Esophagus muscularis mucosa (tissue), 4 donors: ENCODE measurements around the gene IL17F. TPM values are rescaled to one million over a fixed set of nuclear protein-coding genes. Genes with fewer than 3 reads are reported as not detected.
"Not testable (repeated sequence)": the region's sequence is repeated elsewhere in the genome, so short reads cannot be mapped to it uniquely, and the experiment has no call there.

Experiments
- DNase-seq: peaks from one replicate; pipeline ENCODE4 v3.0.0-alpha.2; 2017; ENCODE audit errors: extremely low spot score
- H3K27ac ChIP-seq, 4 donors: fragments of 200-600 bp; sonication (generic); replicated peaks in 1 of 4; 1 replicate in 3 of 4; 2 replicates in 1 of 4; pipeline ENCODE4 v1.5.1; 2016 to 2019; ENCODE audit warnings: mild to moderate bottlenecking in 1 of 4
- H3K27me3 ChIP-seq, 4 donors: fragments of 200-600 bp; sonication (generic); one replicate each; pipeline versions ENCODE4 v1.5.1 to v1.6.0; 2016 to 2019
- H3K36me3 ChIP-seq, 4 donors: fragments of 200-600 bp; sonication (generic); one replicate each; pipeline ENCODE4 v1.5.1; 2016 to 2019
- H3K4me1 ChIP-seq, 4 donors: fragments of 200-600 bp; sonication (generic); one replicate each; pipeline ENCODE4 v1.5.1; 2016 to 2019
- H3K4me3 ChIP-seq, 4 donors: fragments of 200-600 bp; sonication (generic); 1 replicate in 2 of 4; 2 replicates in 2 of 4; pipeline ENCODE4 v1.5.1; 2016 to 2019; ENCODE audit warnings: mild to moderate bottlenecking in 4 of 4, moderate library complexity in 1 of 4
- H3K9me3 ChIP-seq, 4 donors: fragments of 200-600 bp; sonication (generic); 1 replicate in 3 of 4; 2 replicates in 1 of 4; pipeline ENCODE4 v1.5.1; 2016 to 2019
- EP300 ChIP-seq: sonication (generic); formaldehyde crosslinking; IDR thresholded peaks from one replicate; pipeline ENCODE4 v1.6.1; 2017; ENCODE audit warnings: antibody characterized with exemption
- POLR2A ChIP-seq: fragments of 450-650 bp; IDR thresholded peaks from one replicate; pipeline ENCODE4 v1.6.1; 2017; ENCODE audit warnings: antibody characterized with exemption, moderate library complexity, mild to moderate bottlenecking, low read depth
- POLR2AphosphoS5 ChIP-seq, 2 donors: sonication (generic); formaldehyde crosslinking; IDR thresholded peaks; one replicate each; pipeline ENCODE4 v1.6.1; 2017; ENCODE audit warnings: antibody characterized with exemption in 2 of 2
- WGBS: methylation state at CpG from one replicate; pipeline ENCODE4 v1.1.5; 2018; 5-methylcytosine and 5-hydroxymethylcytosine counted together
- intact Hi-C: fragments of 100-400 bp; cut with DNase I; formaldehyde crosslinking; loops from one replicate; pipeline ENCODE4 v1.15.1; 2023
- total RNA-seq, 4 donors: library from RNA; depleted of rRNA; stranded (reverse); fragments of >200 nt; gene quantifications; one replicate each; pipeline versions ENCODE4 v1.1.0 to v1.2.1, GENCODE V29; 2016
- TF ChIP-seq, protein P1 (sequence below), 3 experiments: fragments of 200-600 bp in 2 of 3; fragments of 450-650 bp in 1 of 3; sonication (generic) in 2 of 3; IDR thresholded peaks; one replicate each; pipeline ENCODE4 v1.5.1; 2017 to 2019; ENCODE audit warnings: antibody characterized with exemption in 3 of 3, mild to moderate bottlenecking in 2 of 3, moderate library complexity in 1 of 3

The IL17F gene
- total RNA-seq, 4 donors from 2014 or later: not detected

DNA sequence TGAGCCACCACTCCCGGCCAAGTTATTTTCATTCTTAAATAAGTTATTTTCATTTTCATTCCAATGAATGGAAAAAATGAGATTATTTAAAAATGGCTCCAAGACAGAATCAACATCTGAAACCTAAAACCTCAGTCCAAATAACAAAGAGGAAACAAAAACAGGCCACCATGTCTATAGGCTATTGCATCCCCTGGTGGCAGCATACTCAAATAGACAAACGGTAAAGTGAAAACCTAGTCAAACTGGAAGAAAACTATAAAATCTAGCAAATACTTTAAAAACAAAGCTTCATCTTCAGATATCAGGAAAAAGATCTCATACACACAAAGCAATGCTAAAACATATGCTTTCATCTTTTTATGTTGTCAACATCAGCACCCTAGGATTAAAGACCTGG lies 37.2 kb downstream of the IL17F start:
- WGBS: 95% methylated on average over 2 of the region's 2 CpGs
- Histone ChIP-seq H3K4me1 (no peaks in the 10 kb centered on the region), H3K27me3 (no peaks in the 10 kb centered on the region), H3K4me3 (no peak overlapping the region), H3K36me3 (no peaks in the 10 kb centered on the region), H3K9me3 (peaks cover 0 to 3% (median 0%) of the 10 kb centered on the region in 4 donors), H3K27ac (no peak overlapping the region)
- DNase-seq: no peak
- intact Hi-C loops: no loop called here
- TF ChIP-seq, protein P1, sequence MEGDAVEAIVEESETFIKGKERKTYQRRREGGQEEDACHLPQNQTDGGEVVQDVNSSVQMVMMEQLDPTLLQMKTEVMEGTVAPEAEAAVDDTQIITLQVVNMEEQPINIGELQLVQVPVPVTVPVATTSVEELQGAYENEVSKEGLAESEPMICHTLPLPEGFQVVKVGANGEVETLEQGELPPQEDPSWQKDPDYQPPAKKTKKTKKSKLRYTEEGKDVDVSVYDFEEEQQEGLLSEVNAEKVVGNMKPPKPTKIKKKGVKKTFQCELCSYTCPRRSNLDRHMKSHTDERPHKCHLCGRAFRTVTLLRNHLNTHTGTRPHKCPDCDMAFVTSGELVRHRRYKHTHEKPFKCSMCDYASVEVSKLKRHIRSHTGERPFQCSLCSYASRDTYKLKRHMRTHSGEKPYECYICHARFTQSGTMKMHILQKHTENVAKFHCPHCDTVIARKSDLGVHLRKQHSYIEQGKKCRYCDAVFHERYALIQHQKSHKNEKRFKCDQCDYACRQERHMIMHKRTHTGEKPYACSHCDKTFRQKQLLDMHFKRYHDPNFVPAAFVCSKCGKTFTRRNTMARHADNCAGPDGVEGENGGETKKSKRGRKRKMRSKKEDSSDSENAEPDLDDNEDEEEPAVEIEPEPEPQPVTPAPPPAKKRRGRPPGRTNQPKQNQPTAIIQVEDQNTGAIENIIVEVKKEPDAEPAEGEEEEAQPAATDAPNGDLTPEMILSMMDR (IDR thresholded peaks at IDR 0.05): no peak
- TF ChIP-seq POLR2A: no peak
- no peak for TF ChIP-seq POLR2AphosphoS5 (IDR thresholded peaks at IDR 0.05)
- TF ChIP-seq EP300: no peak

DNA sequence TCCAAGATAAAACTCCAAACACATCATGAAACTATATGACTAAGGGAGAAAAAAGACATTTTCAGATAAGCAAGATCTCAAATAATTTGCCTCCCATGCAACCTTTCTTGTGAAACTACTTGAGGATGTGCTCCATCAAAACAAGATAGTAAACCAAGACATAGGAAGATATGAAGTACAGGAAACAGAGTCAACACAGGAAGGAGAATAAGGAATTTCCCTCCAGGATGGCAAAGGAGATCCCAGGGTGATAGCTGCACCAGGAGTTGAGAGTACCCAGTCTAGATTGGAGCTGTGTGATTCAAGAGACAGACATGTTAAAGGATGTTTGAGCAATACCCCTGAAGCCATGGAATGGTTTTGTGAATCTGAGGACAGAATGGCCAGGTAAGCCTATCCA lies 42.8 kb downstream of the IL17F start:
- intact Hi-C loops: no loop called here

DNA sequence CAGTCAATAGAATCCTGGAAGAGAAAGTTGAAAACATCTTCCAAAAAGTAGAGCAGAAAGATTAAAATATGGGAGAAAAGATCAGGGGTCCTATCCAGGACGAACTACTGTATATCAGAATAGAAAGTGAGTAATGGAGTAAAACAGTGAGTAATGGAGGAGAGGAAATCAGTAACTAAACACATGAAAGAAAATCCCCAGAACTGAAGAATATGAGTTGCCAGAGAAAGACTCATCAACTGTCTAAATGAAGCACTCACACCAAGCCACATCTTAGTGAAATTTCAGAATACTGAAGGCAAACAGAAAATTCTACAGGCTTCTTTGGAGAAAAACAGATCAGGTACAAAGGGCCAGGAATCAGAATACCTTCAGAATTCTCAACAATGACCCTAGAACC lies 43.3 kb downstream of the IL17F start:
- H3K9me3 ChIP-seq: peaks cover 0 to 10% (median 4%) of the 10 kb centered on the region in 4 donors
- H3K4me3 ChIP-seq: no peak overlapping the region
- whole genome bisulfite sequencing: 67% methylated on average over 1 of the region's 1 CpG
- TF ChIP-seq, protein P1 (IDR thresholded peaks at IDR 0.05): no peak
- TF ChIP-seq POLR2A (no peak), POLR2AphosphoS5 (IDR thresholded peaks at IDR 0.05) (no peak), EP300 (no peak)
- H3K27ac ChIP-seq: no peak overlapping the region
- H3K4me1 ChIP-seq: no peaks in the 10 kb centered on the region
- intact Hi-C loops: no loop called here
- DNase-seq: no peak
- no peaks in the 10 kb centered on the region for H3K27me3 ChIP-seq
- no peaks in the 10 kb centered on the region for H3K36me3 ChIP-seq

More for the DNA sequence above, 42.8 kb downstream of the IL17F start:
- Histone ChIP-seq H3K27me3 (no peaks in the 10 kb centered on the region), H3K9me3 (peaks cover 0 to 10% (median 4%) of the 10 kb centered on the region in 4 donors), H3K27ac (no peak overlapping the region), H3K36me3 (no peaks in the 10 kb centered on the region), H3K4me3 (no peak overlapping the region), H3K4me1 (no peaks in the 10 kb centered on the region)
- TF ChIP-seq, protein P1 (IDR thresholded peaks at IDR 0.05): no peak
- no peak for TF ChIP-seq EP300
- no peak for TF ChIP-seq POLR2A
- TF ChIP-seq POLR2AphosphoS5 (IDR thresholded peaks at IDR 0.05): no peak
- DNase-seq: no peak

DNA sequence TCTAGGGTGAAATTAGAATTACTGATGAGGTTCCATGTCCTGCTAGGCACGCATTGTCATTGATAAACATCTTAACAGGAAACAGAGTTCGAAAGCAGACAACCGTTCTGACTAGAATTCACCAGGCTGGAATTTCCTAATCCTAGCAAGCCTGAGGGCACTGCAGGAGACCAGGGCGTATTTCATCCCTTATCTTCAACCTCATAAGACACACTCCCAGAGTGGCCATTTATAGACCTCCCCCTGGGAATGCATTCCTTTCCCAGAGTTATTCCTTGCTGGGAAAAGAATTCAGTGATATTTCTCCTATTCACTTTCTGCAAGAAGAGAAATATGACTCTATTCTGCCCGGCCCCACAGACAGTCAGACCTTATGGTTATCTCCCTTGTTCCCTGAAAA lies 44.2 kb downstream of the IL17F start:
- H3K4me1 ChIP-seq, H3K36me3 ChIP-seq, H3K27ac ChIP-seq, H3K27me3 ChIP-seq, DNase-seq, H3K4me3 ChIP-seq, intact Hi-C loops: not testable (repeated sequence)
- 60% methylated on average over 5 of the region's 5 CpGs for WGBS
- H3K9me3 ChIP-seq: peaks cover 0 to 10% (median 4%) of the 10 kb centered on the region in 4 donors

DNA sequence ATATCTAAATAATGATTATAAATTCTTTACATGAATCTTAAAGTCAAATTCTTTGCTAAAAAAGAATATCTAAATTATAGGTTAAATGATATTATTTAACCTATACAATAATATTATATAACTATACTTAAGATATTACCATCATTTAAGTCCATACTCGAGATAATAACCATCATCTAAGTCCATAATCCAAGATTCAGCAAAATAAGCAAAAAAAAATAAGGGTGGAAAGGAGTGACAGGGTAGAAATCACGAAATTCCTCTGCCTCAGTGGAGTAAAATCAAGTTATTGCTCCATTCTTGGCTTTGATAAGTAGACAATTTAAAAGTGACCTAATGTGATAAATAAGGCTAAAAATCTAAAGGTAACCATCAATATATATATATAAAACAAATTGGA lies 48.4 kb downstream of the IL17F start:
- intact Hi-C loops: no loop called here
- TF ChIP-seq, protein P1 (IDR thresholded peaks at IDR 0.05): no peak
- TF ChIP-seq POLR2AphosphoS5 (IDR thresholded peaks at IDR 0.05) (no peak), POLR2A (no peak), EP300 (no peak)
- Histone ChIP-seq H3K36me3 (no peaks in the 10 kb centered on the region), H3K27ac (no peak overlapping the region), H3K4me3 (no peak overlapping the region), H3K27me3 (no peaks in the 10 kb centered on the region), H3K9me3 (peaks cover 0 to 6% (median 2%) of the 10 kb centered on the region in 4 donors), H3K4me1 (no peaks in the 10 kb centered on the region)
- no peak for DNase-seq
- WGBS: 63% methylated on average over 2 of the region's 2 CpGs
